Measurements from ENCODE around the gene BBIP1. TPM values are rescaled to one million over a fixed set of nuclear protein-coding genes. Genes with fewer than 3 reads are reported as not detected.

The BBIP1 gene
- total RNA-seq (ENCODE audit: unreplicated experiment) = 39.1 TPM
- long read RNA-seq, transcript BBIP1-207 (4 exons, 2,119 nt) = major isoform, 8 of 30 reads
- long read RNA-seq, partial matches to known transcripts = 2 of 30 reads
- long read RNA-seq, other reads (novel, unspliced or antisense) = 16 of 30 reads

- peaks cover 13% of the 10 kb centered on the region for H3K27me3 Mint-ChIP-seq (ENCODE audit: unreplicated experiment)
- peaks cover 7% of the 10 kb centered on the region for H3K9me3 Mint-ChIP-seq (ENCODE audit: unreplicated experiment)
- H3K36me3 Mint-ChIP-seq (ENCODE audit: unreplicated experiment) = no peaks in the 10 kb centered on the region
- TF ChIP-seq, protein P1, sequence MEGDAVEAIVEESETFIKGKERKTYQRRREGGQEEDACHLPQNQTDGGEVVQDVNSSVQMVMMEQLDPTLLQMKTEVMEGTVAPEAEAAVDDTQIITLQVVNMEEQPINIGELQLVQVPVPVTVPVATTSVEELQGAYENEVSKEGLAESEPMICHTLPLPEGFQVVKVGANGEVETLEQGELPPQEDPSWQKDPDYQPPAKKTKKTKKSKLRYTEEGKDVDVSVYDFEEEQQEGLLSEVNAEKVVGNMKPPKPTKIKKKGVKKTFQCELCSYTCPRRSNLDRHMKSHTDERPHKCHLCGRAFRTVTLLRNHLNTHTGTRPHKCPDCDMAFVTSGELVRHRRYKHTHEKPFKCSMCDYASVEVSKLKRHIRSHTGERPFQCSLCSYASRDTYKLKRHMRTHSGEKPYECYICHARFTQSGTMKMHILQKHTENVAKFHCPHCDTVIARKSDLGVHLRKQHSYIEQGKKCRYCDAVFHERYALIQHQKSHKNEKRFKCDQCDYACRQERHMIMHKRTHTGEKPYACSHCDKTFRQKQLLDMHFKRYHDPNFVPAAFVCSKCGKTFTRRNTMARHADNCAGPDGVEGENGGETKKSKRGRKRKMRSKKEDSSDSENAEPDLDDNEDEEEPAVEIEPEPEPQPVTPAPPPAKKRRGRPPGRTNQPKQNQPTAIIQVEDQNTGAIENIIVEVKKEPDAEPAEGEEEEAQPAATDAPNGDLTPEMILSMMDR (IDR thresholded peaks at IDR 0.05; ENCODE audit: partially characterized antibody, unreplicated experiment) = no peak
- peaks cover 19% of the 10 kb centered on the region for H3K4me1 Mint-ChIP-seq (ENCODE audit: low read depth, unreplicated experiment)
- peak; percentile 94 for DNase-seq
- peak within 1 kb of the TSS; percentile 96 for H3K4me3 Mint-ChIP-seq (ENCODE audit: unreplicated experiment)
- peak within 1 kb of the TSS; percentile 96 for H3K27ac Mint-ChIP-seq (ENCODE audit: unreplicated experiment)
Measured at GRCh38 chr10:110918643-110919348, at the start of gene BBIP1. TSS of gene BBIP1 (minus strand) at chr10:110919180. CDS start at chr10:110918157, 1,023 bp downstream.

GRCh38 chr10:110967645-110968044 is 48.7 kb upstream of the BBIP1 start:
- TF ChIP-seq, protein P1 (IDR thresholded peaks at IDR 0.05; ENCODE audit: partially characterized antibody, unreplicated experiment) = no peak
- Mint-ChIP-seq H3K36me3 (ENCODE audit: unreplicated experiment) (no peaks in the 10 kb centered on the region), H3K4me3 (ENCODE audit: unreplicated experiment) (no peak overlapping the region), H3K27me3 (ENCODE audit: unreplicated experiment) (no peaks in the 10 kb centered on the region), H3K27ac (ENCODE audit: unreplicated experiment) (no peak overlapping the region), H3K9me3 (ENCODE audit: unreplicated experiment) (no peaks in the 10 kb centered on the region), H3K4me1 (ENCODE audit: low read depth, unreplicated experiment) (peaks cover 7% of the 10 kb centered on the region)
- no peak for DNase-seq

GRCh38 chr10:110967009-110967630 is 48.1 kb upstream of the BBIP1 start:
- TF ChIP-seq, protein P1 (IDR thresholded peaks at IDR 0.05; ENCODE audit: partially characterized antibody, unreplicated experiment) = no peak
- Mint-ChIP-seq H3K9me3 (ENCODE audit: unreplicated experiment) (no peaks in the 10 kb centered on the region), H3K27me3 (ENCODE audit: unreplicated experiment) (no peaks in the 10 kb centered on the region)

DNA sequence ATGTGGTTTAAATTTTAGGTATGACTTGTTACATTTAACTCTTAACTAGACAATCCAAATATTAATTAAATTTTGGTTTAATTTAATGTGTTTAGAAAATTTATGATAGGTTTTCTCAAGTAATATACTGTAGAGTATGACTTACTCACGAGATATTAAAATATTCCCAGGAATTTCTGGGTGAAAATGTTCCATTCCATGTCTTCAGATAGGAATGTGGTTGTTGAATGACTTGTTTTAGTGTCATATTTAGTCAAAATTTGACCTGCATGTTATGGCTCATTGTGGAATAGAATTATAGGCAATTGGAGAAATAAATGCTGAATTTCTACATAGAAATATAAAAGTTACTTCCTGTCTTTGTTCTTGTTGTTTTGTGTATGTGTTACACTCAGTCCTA is 47.2 kb upstream of the BBIP1 start:
- no peak for DNase-seq
- H3K9me3 Mint-ChIP-seq (ENCODE audit: unreplicated experiment) = no peaks in the 10 kb centered on the region

More at GRCh38 chr10:110967009-110967630, 48.1 kb upstream of the BBIP1 start:
- DNase-seq = no peak
- no peak overlapping the region for H3K4me3 Mint-ChIP-seq (ENCODE audit: unreplicated experiment)
- no peaks in the 10 kb centered on the region for H3K36me3 Mint-ChIP-seq (ENCODE audit: unreplicated experiment)
- H3K27ac Mint-ChIP-seq (ENCODE audit: unreplicated experiment) = no peak overlapping the region
- peaks cover 9% of the 10 kb centered on the region for H3K4me1 Mint-ChIP-seq (ENCODE audit: low read depth, unreplicated experiment)

More for the DNA sequence above, 47.2 kb upstream of the BBIP1 start:
- Mint-ChIP-seq H3K27ac (ENCODE audit: unreplicated experiment) (no peak overlapping the region), H3K36me3 (ENCODE audit: unreplicated experiment) (no peaks in the 10 kb centered on the region), H3K4me1 (ENCODE audit: low read depth, unreplicated experiment) (peaks cover 9% of the 10 kb centered on the region), H3K4me3 (ENCODE audit: unreplicated experiment) (no peak overlapping the region), H3K27me3 (ENCODE audit: unreplicated experiment) (no peaks in the 10 kb centered on the region)
- TF ChIP-seq, protein P1 (IDR thresholded peaks at IDR 0.05; ENCODE audit: partially characterized antibody, unreplicated experiment) = no peak

All from glutamatergic neuron (in vitro differentiated cells).